Endothelial cell of umbilical vein (primary cell): ENCODE data around the gene TXNRD2. TPM values are rescaled to one million over a fixed set of nuclear protein-coding genes. Genes with fewer than 3 reads are reported as not detected.
A peak's percentile ranks its signal among the peaks of the same experiment; 100 is the strongest.

Experiments used
- BruUV-seq: library from RNA; stranded (reverse); fragments of 400-500 nt; replicated peaks from 2 replicates; lab custom pipeline; 2021; lab: Mats Ljungman, UMichigan
- CTCF ChIA-PET: fragments of 300-600, 350-600 bp; sonication (Branson Sonifier 250); formaldehyde crosslinking; loops from one replicate; lab custom pipeline; 2021; ENCODE audit warnings: antibody characterized with exemption, inconsistent platforms; lab: Charles Lee
- POLR2A ChIA-PET: fragments of 300-600, 350-600 bp; sonication (Branson Sonifier 250); formaldehyde crosslinking; loops from one replicate; lab custom pipeline; 2021; ENCODE audit warnings: antibody characterized with exemption, inconsistent platforms; lab: Charles Lee
- DNase-seq: peaks from one replicate; pipeline ENCODE4 v3.0.0-alpha.2; 2011; ENCODE audit warnings: low read depth, low spot score
- FAIRE-seq: peaks from 2 replicates; lab custom pipeline; 2011; peaks lifted over from hg19 to GRCh38; lab: Jason Lieb, UNC
- H2AFZ ChIP-seq: 2 replicates; pipeline ENCODE4 v1.6.0; 2012; ENCODE audit warnings: low read depth, low read length, control low read depth, inconsistent platforms
- H3K27ac ChIP-seq: 2 replicates; pipeline ENCODE4 v1.5.1; 2011; ENCODE audit warnings: low read depth, mild to moderate bottlenecking, control low read depth, low read length, moderate library complexity; ENCODE audit not compliant: insufficient read depth
- H3K27me3 ChIP-seq, 2 experiments: 2 replicates each; pipeline versions ENCODE4 v1.6.0 to v1.6.1; 2011; ENCODE audit warnings: low read length in 2 of 2, mixed read lengths in 1 of 2; ENCODE audit not compliant: control insufficient read depth in 2 of 2, insufficient read depth in 2 of 2
- H3K36me3 ChIP-seq, 2 experiments: 2 replicates in 1 of 2; 3 replicates in 1 of 2; pipeline ENCODE4 v1.5.1; 2011; ENCODE audit warnings: low read length in 2 of 2, mild to moderate bottlenecking in 1 of 2, moderate library complexity in 1 of 2; ENCODE audit not compliant: control insufficient read depth in 2 of 2, insufficient read depth in 2 of 2; ENCODE audit errors: extremely low read depth in 1 of 2
- H3K4me1 ChIP-seq: 3 replicates; pipeline ENCODE4 v1.5.1; 2011; ENCODE audit warnings: mild to moderate bottlenecking, low read length; ENCODE audit not compliant: control insufficient read depth, insufficient read depth; ENCODE audit errors: extremely low read depth
- H3K4me2 ChIP-seq: 2 replicates; pipeline ENCODE4 v1.6.1; 2011; ENCODE audit warnings: low read length, control low read depth, mixed read lengths; ENCODE audit not compliant: insufficient read depth
- H3K4me3 ChIP-seq, 3 experiments: fragments of 200-600 bp in 1 of 3; sonication (generic), shearing (Covaris generic) in 1 of 3; replicated peaks in 1 of 3; 2 replicates each; pipeline ENCODE4 v1.5.1; 2011 to 2016; ENCODE audit warnings: control low read depth in 3 of 3, low read length in 3 of 3, mild to moderate bottlenecking in 2 of 3, inconsistent platforms in 1 of 3, low read depth in 1 of 3, moderate library complexity in 1 of 3; ENCODE audit not compliant: insufficient read depth in 1 of 3
- H3K79me2 ChIP-seq: 2 replicates; pipeline ENCODE4 v1.6.0; 2012; ENCODE audit warnings: low read length, inconsistent platforms; ENCODE audit not compliant: control insufficient read depth, insufficient read depth
- H3K9ac ChIP-seq: replicated peaks from 2 replicates; pipeline ENCODE3; 2011; ENCODE audit warnings: low read length, control low read depth; ENCODE audit not compliant: insufficient read depth; ENCODE audit errors: extremely low read depth
- H3K9me1 ChIP-seq: replicated peaks from 3 replicates; pipeline ENCODE4 v1.6.0; 2011; ENCODE audit warnings: mild to moderate bottlenecking, low read length; ENCODE audit not compliant: control insufficient read depth, insufficient read depth; ENCODE audit errors: extremely low read depth
- H3K9me3 ChIP-seq: replicated peaks from 2 replicates; pipeline ENCODE4 v1.5.1; 2012; ENCODE audit warnings: low read length, inconsistent platforms; ENCODE audit not compliant: control insufficient read depth, insufficient read depth
- H4K20me1 ChIP-seq: replicated peaks from 2 replicates; pipeline ENCODE3; 2011; ENCODE audit warnings: mild to moderate bottlenecking, low read length; ENCODE audit not compliant: control insufficient read depth, insufficient read depth; ENCODE audit errors: extremely low read depth
- EZH2 ChIP-seq: IDR thresholded peaks from 2 replicates; pipeline ENCODE4 v1.6.1; 2012; ENCODE audit warnings: borderline replicate concordance, low read depth, mild to moderate bottlenecking, moderate library complexity, low read length, inconsistent platforms; ENCODE audit not compliant: severe bottlenecking
- FOS ChIP-seq: IDR thresholded peaks from 2 replicates; pipeline ENCODE4 v1.6.1; 2011; ENCODE audit warnings: mild to moderate bottlenecking, low read length, moderate library complexity, borderline replicate concordance; ENCODE audit not compliant: insufficient read depth
- GATA2 ChIP-seq: IDR thresholded peaks from 2 replicates; pipeline ENCODE4 v1.7.0; 2011; ENCODE audit warnings: low read depth, mild to moderate bottlenecking, moderate library complexity, mixed read lengths, low read length; ENCODE audit not compliant: insufficient read length, insufficient read depth
- JUN ChIP-seq: IDR thresholded peaks from 2 replicates; pipeline ENCODE4 v1.6.1; 2011; ENCODE audit warnings: borderline replicate concordance, low read depth; ENCODE audit not compliant: insufficient read length, insufficient read depth
- MAX ChIP-seq: IDR thresholded peaks from 2 replicates; pipeline ENCODE4 v1.6.1; 2011; ENCODE audit not compliant: insufficient read depth, insufficient read length
- MYC ChIP-seq: IDR thresholded peaks from one replicate; pipeline ENCODE4 v1.6.1; 2011; ENCODE audit warnings: mild to moderate bottlenecking, low read depth, low read length
- POLR2A ChIP-seq: IDR thresholded peaks from 2 replicates; pipeline ENCODE4 v1.6.1; 2012; ENCODE audit warnings: low read depth, mild to moderate bottlenecking, control low read depth, low read length
- POLR2AphosphoS5 ChIP-seq: IDR thresholded peaks from 2 replicates; pipeline ENCODE4 v1.6.1; 2012; ENCODE audit warnings: low read depth, mild to moderate bottlenecking, control low read depth, low read length, moderate library complexity; ENCODE audit not compliant: insufficient read depth
- dilution Hi-C: fragments of 300-500 bp; cut with MboI; formaldehyde crosslinking; loops from one replicate; pipeline ENCODE4 v1.15.0; 2019; ENCODE audit warnings: low sequenced_read_pairs; ENCODE audit not compliant: extremely low pct_ligation_motif_present
- intact Hi-C: fragments of 100-400 bp; cut with micrococcal nuclease; formaldehyde crosslinking; loops from one replicate; pipeline ENCODE4 v1.10.0; 2022
- polyA plus RNA-seq, 4 experiments: library from polyadenylated mRNA; depleted of rRNA in 3 of 4; stranded (reverse) in 3 of 4; unstranded in 1 of 4; fragments of >200 nt; gene quantifications; 2 replicates each; pipeline versions ENCODE4 v1.2.1 to v1.2.3, GENCODE V29; 2011 to 2012; ENCODE audit warnings: missing spikeins in 1 of 4
- total RNA-seq: library from RNA; stranded (reverse); gene quantifications from 2 replicates; pipeline ENCODE4 v1.2.3, GENCODE V29; 2021
- TF ChIP-seq, protein P1 (sequence below), 2 donors: IDR thresholded peaks; 1 replicate in 1 of 2; 2 replicates in 1 of 2; pipeline ENCODE4 v1.5.1; 2011; ENCODE audit warnings: low read length in 2 of 2, mild to moderate bottlenecking in 2 of 2, moderate library complexity in 2 of 2, control low read depth in 1 of 2, inconsistent platforms in 1 of 2, low read depth in 1 of 2; ENCODE audit not compliant: insufficient read depth in 1 of 2; ENCODE audit errors: extremely low read depth in 1 of 2

Gene TXNRD2
- total and polyA plus RNA-seq, 2 donors (not counting 3 experiments of a cell fraction or from before 2014, with no cell fraction given) = 211 to 440 TPM

DNA sequence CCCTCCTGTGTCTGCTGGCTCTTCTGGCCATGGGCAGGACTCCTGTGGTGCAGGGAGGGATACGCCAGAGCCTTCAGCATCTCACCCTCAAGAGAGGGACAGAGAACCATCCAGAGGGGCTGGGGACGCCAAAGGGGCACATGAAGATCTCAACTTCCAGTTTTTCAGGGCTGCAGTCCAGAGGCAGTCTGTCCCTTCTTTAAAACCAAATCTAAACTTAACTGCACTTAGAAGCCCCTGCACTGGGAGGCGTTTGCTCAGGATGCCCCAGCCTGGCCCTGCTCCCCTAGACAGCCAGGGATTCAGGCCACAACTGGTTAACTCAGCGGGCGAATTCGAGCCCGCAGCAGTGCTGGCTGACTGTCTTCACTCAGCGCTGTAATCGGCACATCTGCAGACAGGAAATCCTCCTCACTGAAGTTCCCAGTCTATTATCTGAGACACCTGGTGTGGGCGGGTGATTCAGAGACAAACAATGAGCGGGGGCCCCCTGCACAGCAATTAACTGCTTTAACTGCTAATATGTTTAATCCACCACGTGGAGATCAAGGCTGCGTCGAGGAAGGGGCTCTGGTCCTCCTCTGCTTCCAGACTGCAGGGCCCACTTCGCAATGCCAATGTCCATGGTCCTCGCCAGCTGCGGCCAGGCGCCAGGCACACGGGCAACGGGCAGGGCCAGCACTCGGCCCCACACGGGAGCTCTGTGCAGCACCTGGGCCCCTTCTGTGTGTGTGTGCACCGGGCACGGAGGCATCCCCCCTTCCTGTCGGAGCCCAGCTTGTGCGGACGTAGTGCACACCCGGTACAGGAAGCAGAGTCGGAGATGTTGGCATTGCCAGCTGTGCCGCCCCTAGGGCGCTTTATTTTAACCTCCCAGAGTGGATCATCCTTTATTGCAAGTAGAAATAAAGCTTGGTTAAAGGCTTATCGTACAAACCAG, 50.0 kb downstream of the TXNRD2 start:
- BruUV-seq = no TSS peak
- Histone ChIP-seq H3K4me2 (peak overlapping the region; percentile 26), H3K4me3 (no peak overlapping the region), H3K4me1 (peaks cover 69% of the 10 kb centered on the region), H3K27me3 (no peaks in the 10 kb centered on the region), H3K27ac (peak overlapping the region; percentile 83), H3K9me3 (no peaks in the 10 kb centered on the region), H3K36me3 (peaks cover 0 to 9% of the 10 kb centered on the region in 2 experiments), H3K79me2 (peaks cover 3% of the 10 kb centered on the region), H2AFZ (no peak overlapping the region), H3K9ac (peak overlapping the region; percentile 50), H3K9me1 (no peaks in the 10 kb centered on the region), H4K20me1 (no peaks in the 10 kb centered on the region)
- dilution Hi-C loops = no loop called here
- FAIRE-seq = peak; percentile 92
- TF ChIP-seq MYC = peak; percentile 79
- peak; percentile 87 for TF ChIP-seq MAX
- TF ChIP-seq FOS = peak; percentile 75
- peak; percentile 99 for TF ChIP-seq GATA2
- TF ChIP-seq, protein P1, sequence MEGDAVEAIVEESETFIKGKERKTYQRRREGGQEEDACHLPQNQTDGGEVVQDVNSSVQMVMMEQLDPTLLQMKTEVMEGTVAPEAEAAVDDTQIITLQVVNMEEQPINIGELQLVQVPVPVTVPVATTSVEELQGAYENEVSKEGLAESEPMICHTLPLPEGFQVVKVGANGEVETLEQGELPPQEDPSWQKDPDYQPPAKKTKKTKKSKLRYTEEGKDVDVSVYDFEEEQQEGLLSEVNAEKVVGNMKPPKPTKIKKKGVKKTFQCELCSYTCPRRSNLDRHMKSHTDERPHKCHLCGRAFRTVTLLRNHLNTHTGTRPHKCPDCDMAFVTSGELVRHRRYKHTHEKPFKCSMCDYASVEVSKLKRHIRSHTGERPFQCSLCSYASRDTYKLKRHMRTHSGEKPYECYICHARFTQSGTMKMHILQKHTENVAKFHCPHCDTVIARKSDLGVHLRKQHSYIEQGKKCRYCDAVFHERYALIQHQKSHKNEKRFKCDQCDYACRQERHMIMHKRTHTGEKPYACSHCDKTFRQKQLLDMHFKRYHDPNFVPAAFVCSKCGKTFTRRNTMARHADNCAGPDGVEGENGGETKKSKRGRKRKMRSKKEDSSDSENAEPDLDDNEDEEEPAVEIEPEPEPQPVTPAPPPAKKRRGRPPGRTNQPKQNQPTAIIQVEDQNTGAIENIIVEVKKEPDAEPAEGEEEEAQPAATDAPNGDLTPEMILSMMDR (IDR thresholded peaks at IDR 0.05; ENCODE audit: extremely low read depth in 1 of 2, insufficient read depth in 1 of 2, low read depth in 1 of 2, low read length in 2 of 2) = no peak
- TF ChIP-seq POLR2A = peak; percentile 87
- TF ChIP-seq POLR2AphosphoS5 = peak; percentile 97
- no peak for TF ChIP-seq EZH2
- TF ChIP-seq JUN = peak; percentile 73
- intact Hi-C loops = loop anchor here (1.0 kb wide), 4 partner anchors 10 to 52 kb away; partner anchors contain the start of genes GNB1L and RTL10
- ChIA-PET POLR2A (interaction anchor here (0.9 to 1.4 kb wide), 4 partner anchors 10 to 47 kb away, joined by 3 to 9 read pairs (median 4); no protein-coding TSS in a partner anchor), CTCF (interaction anchor here (1.2 to 3.6 kb wide), 7 partner anchors 10 to 161 kb away, joined by 3 to 33 read pairs (median 6); no protein-coding TSS in a partner anchor)
- peak; percentile 90 for DNase-seq
